DOHH2 (cell line): ENCODE results near the gene CLCN6.

Source experiments
- H3F3A ChIP-seq: fragments of 200-600 bp; sonication (generic), shearing (Covaris generic); 2 replicates; pipeline ENCODE4 v1.6.0; 2016; ENCODE audit warnings: antibody characterized with exemption, mild to moderate bottlenecking; ENCODE audit not compliant: control insufficient read depth, insufficient read depth
- H3K27ac ChIP-seq: fragments of 200-600 bp; sonication (generic); 2 replicates; pipeline ENCODE4 v1.5.1; 2014; ENCODE audit warnings: low read depth, mild to moderate bottlenecking, low read length, moderate library complexity
- H3K27me3 ChIP-seq: fragments of 200-600 bp; sonication (generic); 2 replicates; pipeline ENCODE4 v1.6.1; 2014; ENCODE audit warnings: mild to moderate bottlenecking, low read length, mixed read lengths; ENCODE audit not compliant: control insufficient read depth
- H3K36me3 ChIP-seq: fragments of 200-600 bp; sonication (generic); 2 replicates; pipeline ENCODE4 v1.6.1; 2014; ENCODE audit warnings: mild to moderate bottlenecking, low read length, moderate library complexity, mixed read lengths; ENCODE audit not compliant: control insufficient read depth
- H3K4me1 ChIP-seq: fragments of 200-600 bp; sonication (generic); 2 replicates; pipeline ENCODE4 v1.6.1; 2014; ENCODE audit warnings: mild to moderate bottlenecking, low read length, mixed read lengths; ENCODE audit not compliant: control insufficient read depth
- H3K4me2 ChIP-seq: fragments of 200-600 bp; sonication (generic); 2 replicates; pipeline ENCODE4 v1.6.0; 2014; ENCODE audit warnings: mild to moderate bottlenecking, low read length, moderate library complexity
- H3K4me3 ChIP-seq: fragments of 200-600 bp; sonication (generic); 2 replicates; pipeline ENCODE4 v1.5.1; 2014; ENCODE audit warnings: mild to moderate bottlenecking, low read length, mixed read lengths
- H3K79me2 ChIP-seq: fragments of 200-600 bp; sonication (generic); 2 replicates; pipeline ENCODE4 v1.6.1; 2014; ENCODE audit warnings: mild to moderate bottlenecking, low read length, mixed read lengths; ENCODE audit not compliant: control insufficient read depth
- H3K9me2 ChIP-seq: fragments of 200-600 bp; sonication (generic); replicated peaks from 2 replicates; pipeline ENCODE4 v1.6.1; 2014; ENCODE audit warnings: mild to moderate bottlenecking, low read length, mixed read lengths; ENCODE audit not compliant: control insufficient read depth
- H3K9me3 ChIP-seq: fragments of 200-600 bp; sonication (generic); 2 replicates; pipeline ENCODE4 v1.6.1; 2014; ENCODE audit warnings: antibody characterized with exemption, low read length, mixed read lengths; ENCODE audit not compliant: control insufficient read depth, insufficient read depth
- H4K20me1 ChIP-seq: fragments of 200-600 bp; sonication (generic); 2 replicates; pipeline ENCODE4 v1.6.0; 2014; ENCODE audit warnings: low read depth, mild to moderate bottlenecking, antibody characterized with exemption, low read length, moderate library complexity; ENCODE audit not compliant: control insufficient read depth, insufficient read depth
- EZH2phosphoT487 ChIP-seq: fragments of 200-600 bp; sonication (generic); IDR thresholded peaks from 2 replicates; pipeline ENCODE4 v1.6.1; 2017; ENCODE audit warnings: borderline replicate concordance, mild to moderate bottlenecking, antibody characterized with exemption, low read length, moderate library complexity, mixed read lengths
- TF ChIP-seq, protein P1 (sequence below): fragments of 200-600 bp; sonication (generic); IDR thresholded peaks from one replicate; pipeline ENCODE4 v1.5.1; 2014; ENCODE audit warnings: antibody characterized with exemption, mild to moderate bottlenecking, low read depth, low read length; ENCODE audit not compliant: poor library complexity, severe bottlenecking

Gene CLCN6

DNA sequence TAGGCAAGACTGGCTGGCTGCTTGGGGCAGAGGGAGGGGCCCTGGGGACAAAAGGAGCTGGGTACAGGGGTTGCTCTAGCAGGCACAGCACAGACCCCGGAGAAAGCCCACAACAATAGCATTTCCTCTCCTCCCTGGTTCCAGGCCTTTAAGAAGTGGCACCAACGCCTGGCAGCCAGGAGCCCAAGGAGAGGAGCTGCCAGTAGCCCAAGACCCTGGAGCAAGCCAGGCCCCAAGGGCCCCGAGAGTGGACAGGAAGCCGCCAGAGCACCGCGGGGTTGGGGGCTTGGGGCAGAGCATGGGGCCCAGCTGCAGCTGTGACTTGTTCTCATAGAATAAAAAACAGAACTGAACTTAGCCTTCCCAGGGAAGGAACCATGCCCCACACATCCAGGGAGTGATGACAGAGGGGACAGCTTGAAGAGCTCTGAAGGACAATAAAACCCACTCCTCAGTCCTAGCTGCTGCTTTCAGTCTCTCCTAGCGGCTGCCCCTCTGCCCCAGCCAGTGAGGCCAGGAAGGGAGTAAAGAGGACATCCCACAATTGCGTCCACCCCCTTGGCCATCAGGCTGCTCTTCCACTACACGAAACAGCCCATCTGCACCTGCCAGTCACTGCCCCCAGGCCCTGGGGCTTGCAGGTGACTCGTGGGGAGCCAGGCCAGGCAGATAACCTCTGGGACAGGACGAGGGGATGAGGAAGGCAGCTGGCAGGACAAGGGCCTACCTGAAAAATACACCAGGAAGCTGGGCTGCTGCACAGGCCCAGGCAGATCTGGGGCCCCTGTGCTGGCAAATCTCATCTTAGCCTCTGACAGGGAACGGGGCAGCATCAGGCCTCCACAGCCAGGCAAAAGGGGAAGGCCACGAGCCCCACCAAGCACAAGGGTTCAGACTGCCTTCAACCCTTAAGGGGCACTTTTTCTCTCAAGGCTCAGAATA is 16.6 kb upstream of the CLCN6 start:
- Histone ChIP-seq H3K4me2 (no peak overlapping the region), H3K4me3 (no peak overlapping the region), H3K36me3 (peaks cover 29% of the 10 kb centered on the region; the same call in 1 of the 2 replicates), H3K4me1 (peaks cover 35% of the 10 kb centered on the region), H3K9me2 (no peaks in the 10 kb centered on the region), H3K27ac (no peak overlapping the region), H3K79me2 (no peaks in the 10 kb centered on the region), H3F3A (peaks cover 9% of the 10 kb centered on the region), H3K9me3 (no peaks in the 10 kb centered on the region), H3K27me3 (no peaks in the 10 kb centered on the region), H4K20me1 (no peaks in the 10 kb centered on the region)
- no peak for TF ChIP-seq EZH2phosphoT487
- TF ChIP-seq, protein P1, sequence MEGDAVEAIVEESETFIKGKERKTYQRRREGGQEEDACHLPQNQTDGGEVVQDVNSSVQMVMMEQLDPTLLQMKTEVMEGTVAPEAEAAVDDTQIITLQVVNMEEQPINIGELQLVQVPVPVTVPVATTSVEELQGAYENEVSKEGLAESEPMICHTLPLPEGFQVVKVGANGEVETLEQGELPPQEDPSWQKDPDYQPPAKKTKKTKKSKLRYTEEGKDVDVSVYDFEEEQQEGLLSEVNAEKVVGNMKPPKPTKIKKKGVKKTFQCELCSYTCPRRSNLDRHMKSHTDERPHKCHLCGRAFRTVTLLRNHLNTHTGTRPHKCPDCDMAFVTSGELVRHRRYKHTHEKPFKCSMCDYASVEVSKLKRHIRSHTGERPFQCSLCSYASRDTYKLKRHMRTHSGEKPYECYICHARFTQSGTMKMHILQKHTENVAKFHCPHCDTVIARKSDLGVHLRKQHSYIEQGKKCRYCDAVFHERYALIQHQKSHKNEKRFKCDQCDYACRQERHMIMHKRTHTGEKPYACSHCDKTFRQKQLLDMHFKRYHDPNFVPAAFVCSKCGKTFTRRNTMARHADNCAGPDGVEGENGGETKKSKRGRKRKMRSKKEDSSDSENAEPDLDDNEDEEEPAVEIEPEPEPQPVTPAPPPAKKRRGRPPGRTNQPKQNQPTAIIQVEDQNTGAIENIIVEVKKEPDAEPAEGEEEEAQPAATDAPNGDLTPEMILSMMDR = no peak

DNA sequence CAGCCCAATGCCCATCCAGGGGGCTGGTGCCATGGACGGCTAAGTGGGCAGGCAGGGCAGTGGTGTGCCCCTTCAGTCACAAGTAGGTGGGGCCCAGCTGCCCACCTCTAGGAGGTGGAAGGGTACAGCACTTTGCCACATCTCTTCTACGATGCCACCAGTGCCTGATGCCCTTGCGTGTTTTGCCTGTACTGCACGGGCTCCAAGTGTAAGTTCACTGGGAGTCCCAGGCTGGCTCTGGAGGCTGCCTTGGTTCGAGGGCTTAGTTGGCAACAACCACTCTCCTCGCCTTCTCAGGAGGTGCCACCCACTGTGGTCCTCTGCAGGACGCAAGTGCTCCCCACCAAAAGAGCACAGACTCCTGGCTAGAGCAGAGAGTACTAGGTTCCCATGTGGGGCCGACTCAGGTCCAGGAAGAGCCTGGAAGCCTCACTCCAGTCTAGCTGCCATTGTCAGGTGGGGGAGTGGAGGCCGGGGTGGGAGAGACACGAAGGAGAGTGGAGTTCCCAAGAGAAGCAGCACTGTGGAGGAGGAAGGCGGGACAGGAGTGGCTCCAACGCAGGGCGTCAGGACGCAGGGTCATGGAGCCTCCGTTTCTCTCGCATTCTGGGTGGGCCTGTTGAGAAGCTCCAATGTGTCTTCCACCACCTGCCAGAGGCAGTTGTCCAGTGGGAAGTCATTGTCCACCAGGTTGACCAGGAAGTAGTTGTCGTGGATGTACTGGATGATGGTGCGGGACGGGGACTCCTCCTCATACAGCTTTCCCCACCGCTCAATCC is 15.7 kb upstream of the CLCN6 start:
- Histone ChIP-seq H3K27ac (no peak overlapping the region), H4K20me1 (no peaks in the 10 kb centered on the region), H3K4me1 (peaks cover 27% of the 10 kb centered on the region), H3K27me3 (no peaks in the 10 kb centered on the region), H3K4me3 (no peak overlapping the region), H3K9me2 (no peaks in the 10 kb centered on the region), H3K79me2 (no peaks in the 10 kb centered on the region), H3K9me3 (no peaks in the 10 kb centered on the region), H3F3A (peaks cover 9% of the 10 kb centered on the region), H3K36me3 (peaks cover 38% of the 10 kb centered on the region), H3K4me2 (no peak overlapping the region)
- no peak for TF ChIP-seq EZH2phosphoT487
- TF ChIP-seq, protein P1 = no peak

DNA sequence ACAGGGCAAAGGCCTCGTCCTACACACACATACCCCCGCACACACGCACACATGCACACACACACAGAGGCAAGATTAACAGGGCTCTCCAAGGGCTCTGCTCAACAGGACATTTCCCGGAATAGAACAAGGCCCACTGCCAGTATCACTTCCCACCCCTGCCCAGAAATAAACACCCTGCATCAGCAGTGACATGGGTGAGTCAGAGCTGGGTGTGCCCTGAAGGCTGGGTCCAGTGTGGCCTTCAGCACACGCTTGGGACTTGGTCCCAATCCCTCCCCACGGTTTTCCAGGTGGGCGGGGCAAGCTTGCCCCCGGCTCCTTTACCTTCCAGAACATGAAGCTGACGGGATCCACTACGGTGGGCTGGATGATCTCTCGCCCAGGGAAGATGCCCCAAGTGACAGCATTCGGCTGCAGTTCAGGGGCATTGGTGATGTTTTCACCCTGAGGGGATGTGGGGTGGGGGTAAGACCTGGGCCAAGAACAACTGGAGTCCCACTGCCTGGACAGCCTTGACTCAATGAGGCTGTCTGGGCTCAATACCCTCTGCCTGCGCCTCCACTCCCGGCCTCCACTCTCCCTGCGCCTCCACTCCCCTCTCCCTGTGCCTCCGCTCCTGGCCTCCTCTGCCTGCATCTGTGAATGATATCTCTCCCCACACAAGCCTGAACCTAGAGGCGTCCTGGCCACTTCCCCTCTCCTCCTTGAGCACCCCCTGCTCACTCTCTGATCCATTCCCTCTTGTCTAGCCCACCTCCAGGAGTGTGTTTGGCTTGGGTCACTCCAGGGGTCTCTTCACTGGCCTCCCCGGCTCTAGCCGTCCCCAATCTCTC is 14.9 kb upstream of the CLCN6 start:
- Histone ChIP-seq H3K79me2 (no peaks in the 10 kb centered on the region), H3K9me2 (no peaks in the 10 kb centered on the region), H3K4me2 (no peak overlapping the region), H4K20me1 (no peaks in the 10 kb centered on the region), H3K4me1 (peaks cover 19% of the 10 kb centered on the region), H3K4me3 (no peak overlapping the region), H3F3A (peaks cover 6% of the 10 kb centered on the region), H3K27ac (no peak overlapping the region), H3K27me3 (no peaks in the 10 kb centered on the region), H3K9me3 (no peaks in the 10 kb centered on the region), H3K36me3 (peaks cover 46% of the 10 kb centered on the region)
- TF ChIP-seq, protein P1 = no peak
- no peak for TF ChIP-seq EZH2phosphoT487
